ENCODE data around the gene SPTSSA.
"Not testable (repeated sequence)": the region's sequence is repeated elsewhere in the genome, so short reads cannot be mapped to it uniquely, and the experiment has no call there.

SPTSSA gene

GRCh38 chr14:34496007-34496678 lies 34.1 kb upstream of the SPTSSA start:
- peak overlapping the region; percentile 20 for H3K4me3 ChIP-seq (ENCODE audit: low read length)
- H3K27me3 ChIP-seq (replicated peaks; ENCODE audit: control insufficient read depth, insufficient read depth, low read length), result no peaks in the 10 kb centered on the region
- H3K36me3 ChIP-seq (ENCODE audit: control insufficient read depth, insufficient read depth, low read length, severe bottlenecking), result no peaks in the 10 kb centered on the region
- H3K9me3 ChIP-seq (ENCODE audit: control insufficient read depth, low read length), result no peaks in the 10 kb centered on the region
- DNase-seq (ENCODE audit: low read depth), result no peak
- H3K4me1 ChIP-seq (ENCODE audit: control insufficient read depth, insufficient read depth, low read length), result peaks cover 21% of the 10 kb centered on the region
- H3K9ac ChIP-seq (ENCODE audit: low read length), result no peak overlapping the region

GRCh38 chr14:34489324-34489723 lies 27.3 kb upstream of the SPTSSA start:
- H3K9me3 ChIP-seq (ENCODE audit: control insufficient read depth, low read length), result no peaks in the 10 kb centered on the region
- DNase-seq (ENCODE audit: low read depth), result peak; percentile 16
- no peak overlapping the region for H3K9ac ChIP-seq (ENCODE audit: low read length)
- no peaks in the 10 kb centered on the region for H3K36me3 ChIP-seq (ENCODE audit: control insufficient read depth, insufficient read depth, low read length, severe bottlenecking)
- H3K4me1 ChIP-seq (ENCODE audit: control insufficient read depth, insufficient read depth, low read length), result peaks cover 6% of the 10 kb centered on the region
- no peaks in the 10 kb centered on the region for H3K27me3 ChIP-seq (replicated peaks; ENCODE audit: control insufficient read depth, insufficient read depth, low read length)
- no peak overlapping the region for H3K4me3 ChIP-seq (ENCODE audit: low read length)

GRCh38 chr14:34488528-34488927 lies 26.5 kb upstream of the SPTSSA start:
- DNase-seq (ENCODE audit: low read depth), result no peak
- no peaks in the 10 kb centered on the region for H3K27me3 ChIP-seq (replicated peaks; ENCODE audit: control insufficient read depth, insufficient read depth, low read length)

GRCh38 chr14:34484726-34485125 lies 22.7 kb upstream of the SPTSSA start:
- H3K9me3 ChIP-seq (ENCODE audit: control insufficient read depth, low read length), result no peaks in the 10 kb centered on the region
- no peaks in the 10 kb centered on the region for H3K36me3 ChIP-seq (ENCODE audit: control insufficient read depth, insufficient read depth, low read length, severe bottlenecking)
- H3K4me3 ChIP-seq (ENCODE audit: low read length), result no peak overlapping the region
- peaks cover 6% of the 10 kb centered on the region for H3K4me1 ChIP-seq (ENCODE audit: control insufficient read depth, insufficient read depth, low read length)
- no peaks in the 10 kb centered on the region for H3K27me3 ChIP-seq (replicated peaks; ENCODE audit: control insufficient read depth, insufficient read depth, low read length)
- no peak for DNase-seq (ENCODE audit: low read depth)
- no peak overlapping the region for H3K9ac ChIP-seq (ENCODE audit: low read length)

More at GRCh38 chr14:34488528-34488927, 26.5 kb upstream of the SPTSSA start:
- Histone ChIP-seq H3K9me3 (ENCODE audit: control insufficient read depth, low read length) (no peaks in the 10 kb centered on the region), H3K4me1 (ENCODE audit: control insufficient read depth, insufficient read depth, low read length) (peaks cover 6% of the 10 kb centered on the region), H3K4me3 (ENCODE audit: low read length) (no peak overlapping the region), H3K36me3 (ENCODE audit: control insufficient read depth, insufficient read depth, low read length, severe bottlenecking) (no peaks in the 10 kb centered on the region), H3K9ac (ENCODE audit: low read length) (no peak overlapping the region)

- DNase-seq (ENCODE audit: low read depth), result no peak
- no peaks in the 10 kb centered on the region for H3K9me3 ChIP-seq (ENCODE audit: control insufficient read depth, low read length)
- no peak overlapping the region for H3K4me3 ChIP-seq (ENCODE audit: low read length)
- H3K9ac ChIP-seq (ENCODE audit: low read length), result no peak overlapping the region
- H3K36me3 ChIP-seq (ENCODE audit: control insufficient read depth, insufficient read depth, low read length, severe bottlenecking), result no peaks in the 10 kb centered on the region
- no peaks in the 10 kb centered on the region for H3K27me3 ChIP-seq (replicated peaks; ENCODE audit: control insufficient read depth, insufficient read depth, low read length)
- no peaks in the 10 kb centered on the region for H3K4me1 ChIP-seq (ENCODE audit: control insufficient read depth, insufficient read depth, low read length)
These were observed 20.4 kb upstream of the SPTSSA start for GRCh38 chr14:34482463-34482862.

- no peak for DNase-seq (ENCODE audit: low read depth)
- no peak overlapping the region for H3K9ac ChIP-seq (ENCODE audit: low read length)
- no peaks in the 10 kb centered on the region for H3K9me3 ChIP-seq (ENCODE audit: control insufficient read depth, low read length)
- H3K4me1 ChIP-seq (ENCODE audit: control insufficient read depth, insufficient read depth, low read length), result no peaks in the 10 kb centered on the region
- H3K27me3 ChIP-seq (replicated peaks; ENCODE audit: control insufficient read depth, insufficient read depth, low read length), result no peaks in the 10 kb centered on the region
- no peak overlapping the region for H3K4me3 ChIP-seq (ENCODE audit: low read length)
- no peaks in the 10 kb centered on the region for H3K36me3 ChIP-seq (ENCODE audit: control insufficient read depth, insufficient read depth, low read length, severe bottlenecking)
These were observed 17.7 kb upstream of the SPTSSA start for GRCh38 chr14:34479694-34480093.

GRCh38 chr14:34478261-34478660 lies 16.2 kb upstream of the SPTSSA start:
- H3K9me3 ChIP-seq (ENCODE audit: control insufficient read depth, low read length), result no peaks in the 10 kb centered on the region
- H3K27me3 ChIP-seq (replicated peaks; ENCODE audit: control insufficient read depth, insufficient read depth, low read length), result no peaks in the 10 kb centered on the region
- no peaks in the 10 kb centered on the region for H3K4me1 ChIP-seq (ENCODE audit: control insufficient read depth, insufficient read depth, low read length)
- DNase-seq (ENCODE audit: low read depth), result no peak
- H3K36me3 ChIP-seq (ENCODE audit: control insufficient read depth, insufficient read depth, low read length, severe bottlenecking), result no peaks in the 10 kb centered on the region
- no peak overlapping the region for H3K4me3 ChIP-seq (ENCODE audit: low read length)
- H3K9ac ChIP-seq (ENCODE audit: low read length), result no peak overlapping the region

GRCh38 chr14:34476036-34476435 lies 14.0 kb upstream of the SPTSSA start:
- DNase-seq (ENCODE audit: low read depth); H3K4me3 ChIP-seq (ENCODE audit: low read length); H3K9ac ChIP-seq (ENCODE audit: low read length); H3K27me3 ChIP-seq (replicated peaks; ENCODE audit: control insufficient read depth, insufficient read depth, low read length); H3K4me1 ChIP-seq (ENCODE audit: control insufficient read depth, insufficient read depth, low read length); H3K36me3 ChIP-seq (ENCODE audit: control insufficient read depth, insufficient read depth, low read length, severe bottlenecking); H3K9me3 ChIP-seq (ENCODE audit: control insufficient read depth, low read length): not testable (repeated sequence)

GRCh38 chr14:34475163-34475562 lies 13.1 kb upstream of the SPTSSA start:
- no peak for DNase-seq (ENCODE audit: low read depth)
- Histone ChIP-seq H3K4me3 (ENCODE audit: low read length) (no peak overlapping the region), H3K9ac (ENCODE audit: low read length) (no peak overlapping the region), H3K27me3 (replicated peaks; ENCODE audit: control insufficient read depth, insufficient read depth, low read length) (no peaks in the 10 kb centered on the region), H3K4me1 (ENCODE audit: control insufficient read depth, insufficient read depth, low read length) (no peaks in the 10 kb centered on the region), H3K36me3 (ENCODE audit: control insufficient read depth, insufficient read depth, low read length, severe bottlenecking) (no peaks in the 10 kb centered on the region), H3K9me3 (ENCODE audit: control insufficient read depth, low read length) (no peaks in the 10 kb centered on the region)

DNA sequence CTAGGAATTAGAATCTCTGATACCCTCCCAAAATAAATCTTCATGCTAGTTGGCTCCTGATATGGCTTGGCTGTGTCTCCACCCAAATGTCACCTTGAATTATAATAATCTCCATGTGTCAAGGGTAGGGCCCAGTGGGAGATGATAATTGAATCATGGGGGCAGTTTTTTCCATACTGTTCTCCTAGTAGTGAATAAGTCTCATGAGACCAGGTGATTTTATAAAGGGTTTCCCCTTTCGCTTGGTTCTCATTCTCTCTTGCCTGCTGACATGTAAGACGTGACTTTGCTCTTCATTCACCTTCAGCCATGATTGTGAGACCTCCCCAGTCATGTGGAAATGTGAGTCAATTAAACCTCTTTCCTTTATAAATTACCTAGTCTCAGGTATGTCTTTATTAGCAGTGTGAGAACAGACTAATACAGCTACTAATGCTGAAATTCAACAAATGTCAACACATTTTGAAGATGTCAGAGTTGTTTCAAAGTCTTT lies 12.2 kb upstream of the SPTSSA start:
- DNase-seq (ENCODE audit: low read depth), result no peak
- no peak overlapping the region for H3K4me3 ChIP-seq (ENCODE audit: low read length)

GRCh38 chr14:34472706-34473279 lies 10.8 kb upstream of the SPTSSA start:
- Histone ChIP-seq H3K9me3 (ENCODE audit: control insufficient read depth, low read length) (no peaks in the 10 kb centered on the region), H3K9ac (ENCODE audit: low read length) (no peak overlapping the region), H3K4me3 (ENCODE audit: low read length) (no peak overlapping the region), H3K27me3 (replicated peaks; ENCODE audit: control insufficient read depth, insufficient read depth, low read length) (no peaks in the 10 kb centered on the region), H3K36me3 (ENCODE audit: control insufficient read depth, insufficient read depth, low read length, severe bottlenecking) (no peaks in the 10 kb centered on the region), H3K4me1 (ENCODE audit: control insufficient read depth, insufficient read depth, low read length) (peaks cover 6% of the 10 kb centered on the region)
- no peak for DNase-seq (ENCODE audit: low read depth)

More for the DNA sequence above, 12.2 kb upstream of the SPTSSA start:
- Histone ChIP-seq H3K9me3 (ENCODE audit: control insufficient read depth, low read length) (no peaks in the 10 kb centered on the region), H3K9ac (ENCODE audit: low read length) (no peak overlapping the region), H3K4me1 (ENCODE audit: control insufficient read depth, insufficient read depth, low read length) (no peaks in the 10 kb centered on the region), H3K27me3 (replicated peaks; ENCODE audit: control insufficient read depth, insufficient read depth, low read length) (no peaks in the 10 kb centered on the region), H3K36me3 (ENCODE audit: control insufficient read depth, insufficient read depth, low read length, severe bottlenecking) (no peaks in the 10 kb centered on the region)

Measured in adipocyte (in vitro differentiated cells).